T-helper 2 cell treated with Interferon-gamma antibody and Interleukin-4, amounts not matched to agents 5 μg/mL and 100 μg/mL, for 36 hours (primary cell): Measurements from ENCODE around the gene DPEP2NB.
"Not testable (repeated sequence)": the region's sequence is repeated elsewhere in the genome, so short reads cannot be mapped to it uniquely, and the experiment has no call there.

Experiments
- DNase-seq: peaks from one replicate; pipeline ENCODE4 v3.0.0; 2021; ENCODE audit warnings: low spot score
- H3K27ac Mint-ChIP-seq: one replicate; pipeline ENCODE4 v1.8.0; 2021; ENCODE audit warnings: mild to moderate bottlenecking, mixed read lengths
- H3K27me3 Mint-ChIP-seq: one replicate; pipeline ENCODE4 v1.8.0; 2021; ENCODE audit warnings: low read depth, mixed read lengths
- H3K36me3 Mint-ChIP-seq: one replicate; pipeline ENCODE4 v1.8.0; 2021; ENCODE audit warnings: low read depth, mixed read lengths
- H3K4me1 Mint-ChIP-seq: one replicate; pipeline ENCODE4 v1.8.0; 2021; ENCODE audit warnings: low read depth, mixed read lengths
- H3K4me3 Mint-ChIP-seq: one replicate; pipeline ENCODE4 v1.8.0; 2022; ENCODE audit warnings: mild to moderate bottlenecking, moderate library complexity, mixed read lengths
- H3K9me3 Mint-ChIP-seq: one replicate; pipeline ENCODE4 v1.8.0; 2021; ENCODE audit warnings: mixed read lengths

Gene DPEP2NB

DNA sequence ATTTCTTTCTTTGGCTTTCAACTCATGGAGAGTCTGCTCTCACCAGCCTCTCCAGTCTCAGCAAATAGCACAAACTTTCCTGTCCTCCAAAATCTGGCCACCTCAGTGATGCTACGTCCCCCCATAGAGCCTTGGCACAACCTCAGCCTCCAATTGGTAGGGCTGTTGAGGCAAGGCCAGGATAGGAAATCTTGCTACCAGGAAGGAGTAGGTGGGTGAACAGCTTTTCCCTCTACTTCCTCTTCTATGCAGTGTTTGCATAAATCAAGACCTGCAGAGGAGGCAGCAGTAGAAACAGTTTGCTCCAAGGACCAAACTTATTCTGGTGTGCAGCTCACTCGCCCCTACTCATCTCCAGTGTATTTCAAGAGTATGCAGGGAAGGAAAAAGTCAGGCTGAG lies 15.7 kb downstream of the DPEP2NB start:
- no peak for DNase-seq
- Mint-ChIP-seq H3K36me3 (peaks cover 4% of the 10 kb centered on the region), H3K27me3 (no peaks in the 10 kb centered on the region), H3K27ac (peak overlapping the region; percentile 85), H3K4me1 (peaks cover 33% of the 10 kb centered on the region), H3K4me3 (peak overlapping the region; percentile 87), H3K9me3 (no peaks in the 10 kb centered on the region)

DNA sequence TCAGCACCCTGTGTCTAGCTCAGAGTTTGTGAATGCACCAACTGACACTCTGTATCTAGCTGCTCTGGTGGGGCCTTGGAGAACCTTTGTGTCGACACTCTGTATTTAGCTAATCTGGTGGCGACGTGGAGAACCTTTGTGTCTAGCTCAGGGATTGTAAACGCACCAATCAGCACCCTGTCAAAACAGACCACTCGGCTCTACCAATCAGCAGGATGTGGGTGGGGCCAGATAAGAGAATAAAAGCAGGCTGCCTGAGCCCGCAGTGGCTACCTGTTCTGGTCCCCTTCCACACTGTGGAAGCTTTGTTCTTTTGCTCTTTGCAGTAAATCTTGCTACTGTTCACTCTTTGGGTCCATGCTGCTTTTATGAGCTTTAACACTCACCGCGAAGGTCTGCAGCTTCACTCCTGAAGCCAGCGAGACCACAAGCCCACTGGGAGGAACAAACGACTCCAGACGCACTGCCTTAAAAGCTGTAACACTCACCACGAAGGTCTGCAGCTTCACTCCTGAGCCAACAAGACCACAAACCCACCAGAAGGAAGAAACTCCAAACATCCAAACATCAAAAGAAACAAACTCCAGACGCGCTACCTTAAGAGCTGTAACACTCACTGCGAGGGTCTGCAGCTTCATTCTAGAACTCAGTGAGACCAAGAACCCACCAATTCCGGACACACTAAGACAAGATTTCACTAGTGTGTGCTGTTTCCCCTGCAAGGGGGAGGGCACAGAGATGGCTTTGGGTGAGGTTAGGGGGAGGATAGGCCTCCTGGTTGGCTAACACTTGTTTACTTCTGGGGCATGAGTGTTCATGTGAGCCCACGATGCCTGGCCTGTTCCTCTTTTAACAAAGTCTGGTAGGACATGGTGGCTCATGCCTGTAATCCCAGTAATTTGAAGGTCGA lies 16.7 kb downstream of the DPEP2NB start, which contains the start of gene DPEP2:
TSS of gene DPEP2 (minus strand) at position 706 of the 910 bp plus-strand sequence. CDS start 6,272 bp downstream, outside the sequence.
- H3K4me1 Mint-ChIP-seq, result peaks cover 37% of the 10 kb centered on the region

DNA sequence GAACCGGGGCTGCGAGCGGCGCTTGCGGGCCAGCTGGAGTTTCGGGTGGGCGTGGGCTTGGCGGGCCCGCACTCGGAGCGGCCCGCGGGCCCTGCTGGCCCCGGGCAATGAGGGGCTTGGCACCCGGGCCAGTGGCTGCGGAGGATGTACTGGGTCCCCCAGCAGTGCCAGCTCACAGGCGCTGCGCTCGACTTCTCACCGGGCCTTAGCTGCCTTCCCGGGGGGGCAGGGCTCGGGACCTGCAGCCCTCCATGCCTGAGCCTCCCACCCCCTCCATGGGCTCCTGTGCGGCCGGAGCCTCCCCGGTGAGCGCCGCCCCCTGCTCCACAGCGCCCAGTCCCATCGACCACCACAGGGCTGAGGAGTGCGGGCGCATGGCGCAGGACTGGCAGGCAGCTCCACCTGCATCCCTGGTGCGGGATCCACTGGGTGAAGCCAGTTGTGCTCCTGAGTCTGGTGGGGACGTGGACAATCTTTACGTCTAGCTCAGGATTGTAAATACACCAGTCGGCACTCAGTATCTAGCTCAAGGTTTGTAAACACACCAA lies 17.4 kb downstream of the DPEP2NB start:
- H3K4me1 Mint-ChIP-seq, result peaks cover 43% of the 10 kb centered on the region
- not testable (repeated sequence) for DNase-seq, H3K27ac Mint-ChIP-seq, H3K36me3 Mint-ChIP-seq, H3K4me3 Mint-ChIP-seq, H3K9me3 Mint-ChIP-seq, H3K27me3 Mint-ChIP-seq

More for the DNA sequence above, 16.7 kb downstream of the DPEP2NB start, which contains the start of gene DPEP2:
- H3K4me3 Mint-ChIP-seq, result peak within 1 kb of the TSS; percentile 87
- not testable (repeated sequence) for H3K36me3 Mint-ChIP-seq, H3K27me3 Mint-ChIP-seq, H3K9me3 Mint-ChIP-seq
- H3K27ac Mint-ChIP-seq, result peak within 1 kb of the TSS; percentile 85
- peak; percentile 31 for DNase-seq

DNA sequence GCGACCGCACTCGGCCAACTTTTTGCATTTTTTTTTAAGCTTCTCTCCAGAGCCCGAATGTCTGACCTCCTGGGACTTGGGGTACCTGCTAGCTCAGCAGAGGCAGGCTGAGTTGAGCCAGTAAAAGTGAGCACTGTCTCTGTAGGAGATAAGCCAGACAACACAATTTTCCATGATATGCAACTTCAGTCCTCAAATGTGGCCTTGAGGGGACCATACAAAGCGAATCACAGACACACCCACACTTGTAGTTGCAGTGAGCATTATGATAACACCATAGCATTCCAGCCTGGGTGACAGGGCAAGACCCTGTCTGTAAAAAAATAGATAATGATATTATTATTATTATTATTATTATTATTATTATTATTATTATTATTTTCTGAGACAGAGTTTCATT lies 19.0 kb downstream of the DPEP2NB start:
- Mint-ChIP-seq H3K4me1 (peaks cover 46% of the 10 kb centered on the region), H3K36me3 (peaks cover 4% of the 10 kb centered on the region), H3K27me3 (no peaks in the 10 kb centered on the region), H3K27ac (peak overlapping the region; percentile 46), H3K4me3 (no peak overlapping the region), H3K9me3 (no peaks in the 10 kb centered on the region)
- DNase-seq, result no peak

DNA sequence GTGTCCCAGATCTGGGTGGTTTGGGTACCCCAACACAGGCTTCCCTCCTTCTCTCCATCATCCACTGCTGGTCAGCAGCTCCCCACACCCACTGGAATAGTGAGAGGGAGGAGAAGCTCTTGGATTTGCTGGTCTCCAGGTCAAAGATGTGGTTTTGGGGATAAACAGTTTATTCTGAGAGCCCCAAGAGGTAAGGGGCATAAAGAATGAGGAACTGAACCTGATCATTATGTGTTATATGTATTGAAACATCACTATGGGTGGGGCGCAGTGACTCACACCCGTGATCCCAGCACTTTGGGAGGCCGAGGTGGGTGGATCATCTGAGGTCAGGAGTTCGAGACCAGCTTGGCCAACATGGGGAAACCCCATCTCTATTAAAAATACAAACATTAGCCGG lies 20.3 kb downstream of the DPEP2NB start:
- no peak for DNase-seq
- Mint-ChIP-seq H3K27ac (peak overlapping the region; percentile 87), H3K4me3 (peak overlapping the region; percentile 49), H3K36me3 (peaks cover 4% of the 10 kb centered on the region), H3K4me1 (peaks cover 40% of the 10 kb centered on the region), H3K9me3 (no peaks in the 10 kb centered on the region), H3K27me3 (no peaks in the 10 kb centered on the region)

DNA sequence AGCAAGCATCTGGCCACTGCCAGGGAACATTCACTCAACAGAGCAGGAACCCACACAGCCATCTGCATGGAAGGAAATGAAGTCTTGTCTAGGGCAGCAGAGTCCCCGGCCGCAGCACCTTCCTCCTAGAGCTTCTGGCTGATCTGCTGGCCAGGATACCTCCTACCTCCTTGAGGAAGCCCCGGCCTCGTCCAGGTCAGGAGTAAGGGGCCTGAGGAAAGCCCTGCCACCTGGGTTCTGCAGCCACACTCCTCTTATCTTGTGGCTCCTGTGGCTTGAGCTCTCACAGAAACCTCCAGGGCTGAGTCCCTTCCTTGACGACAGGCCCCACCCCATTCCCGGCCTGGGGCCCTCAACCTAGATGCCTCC lies 21.7 kb downstream of the DPEP2NB start:
- not testable (repeated sequence) for H3K36me3 Mint-ChIP-seq, DNase-seq, H3K9me3 Mint-ChIP-seq, H3K27me3 Mint-ChIP-seq
- Mint-ChIP-seq H3K4me1 (peaks cover 26% of the 10 kb centered on the region), H3K4me3 (peak overlapping the region; percentile 82), H3K27ac (peak overlapping the region; percentile 98)

DNA sequence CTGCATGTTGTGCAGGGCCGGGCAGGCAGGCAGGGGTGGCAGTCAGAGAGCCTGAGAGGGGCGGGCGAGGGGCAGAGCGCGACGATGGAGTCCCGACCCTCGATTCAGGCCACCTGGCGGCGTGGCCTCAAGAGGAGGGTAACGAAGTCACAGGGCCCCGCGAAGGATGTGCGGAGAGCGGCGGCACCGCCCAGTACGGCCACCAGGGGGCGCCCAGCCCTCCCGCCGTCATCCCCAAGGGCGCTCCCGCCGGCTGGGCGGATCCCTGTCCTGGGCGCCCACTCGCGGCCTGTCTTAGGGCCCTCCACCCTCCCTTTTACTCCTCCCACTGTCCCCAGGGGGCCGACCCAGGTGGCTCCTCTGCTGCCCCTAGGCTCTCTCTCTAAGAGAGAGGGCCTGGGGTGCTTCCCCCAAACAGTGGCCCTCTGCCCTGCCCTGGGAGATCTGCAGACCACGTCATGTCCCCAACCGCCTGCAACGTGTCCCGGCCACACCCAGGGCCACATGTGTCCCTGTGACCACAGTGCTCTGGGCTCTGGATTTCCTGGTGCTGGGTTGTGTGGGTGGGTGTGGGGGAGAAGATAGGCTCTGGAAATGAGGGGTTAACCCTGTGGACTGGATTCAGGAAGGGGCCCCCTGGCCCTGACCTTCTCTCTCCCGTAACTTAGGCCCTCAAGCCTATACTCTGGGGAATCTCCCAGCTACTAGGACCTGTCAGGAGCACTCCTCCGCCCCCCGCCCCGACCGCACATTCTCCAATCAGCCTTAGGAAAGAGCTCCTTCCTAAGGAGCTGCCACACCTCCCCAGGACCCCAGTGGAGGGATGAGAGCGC lies 22.3 kb downstream of the DPEP2NB start:
- H3K9me3 Mint-ChIP-seq, result no peaks in the 10 kb centered on the region
- DNase-seq, result peak; percentile 85
- H3K27me3 Mint-ChIP-seq, result no peaks in the 10 kb centered on the region
- peak overlapping the region; percentile 82 for H3K4me3 Mint-ChIP-seq
- H3K36me3 Mint-ChIP-seq, result no peaks in the 10 kb centered on the region
- H3K27ac Mint-ChIP-seq, result peak overlapping the region; percentile 98
- peaks cover 22% of the 10 kb centered on the region for H3K4me1 Mint-ChIP-seq

DNA sequence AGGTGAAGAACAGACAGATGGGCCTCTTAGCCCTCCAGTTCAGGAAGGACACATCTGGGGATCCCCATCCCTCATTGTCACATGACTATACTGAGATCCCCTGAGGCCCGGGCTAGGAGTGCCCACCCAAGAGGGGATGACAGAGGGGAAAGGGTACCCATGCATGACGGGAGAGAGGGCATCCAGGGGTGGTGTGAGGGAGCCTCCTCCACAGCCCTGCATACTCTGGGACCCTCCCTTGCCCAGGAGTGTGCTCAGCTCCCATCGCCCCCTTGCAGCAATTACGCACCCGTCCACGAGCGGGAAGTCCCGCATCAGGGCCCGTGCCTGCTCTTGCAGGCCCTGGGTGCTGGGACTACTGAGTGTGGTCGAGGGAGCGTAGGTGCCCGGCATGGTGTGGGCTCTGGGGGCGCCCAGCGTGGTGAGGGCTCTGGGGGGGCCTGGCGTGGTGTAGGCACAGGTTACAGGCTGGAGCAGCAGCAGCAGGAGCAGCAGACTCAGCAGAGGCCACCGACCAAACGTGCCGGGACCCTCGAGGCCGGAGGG lies 23.0 kb downstream of the DPEP2NB start:
- Mint-ChIP-seq H3K4me3 (no peak overlapping the region), H3K4me1 (peaks cover 22% of the 10 kb centered on the region), H3K27ac (peak overlapping the region; percentile 79)

DNA sequence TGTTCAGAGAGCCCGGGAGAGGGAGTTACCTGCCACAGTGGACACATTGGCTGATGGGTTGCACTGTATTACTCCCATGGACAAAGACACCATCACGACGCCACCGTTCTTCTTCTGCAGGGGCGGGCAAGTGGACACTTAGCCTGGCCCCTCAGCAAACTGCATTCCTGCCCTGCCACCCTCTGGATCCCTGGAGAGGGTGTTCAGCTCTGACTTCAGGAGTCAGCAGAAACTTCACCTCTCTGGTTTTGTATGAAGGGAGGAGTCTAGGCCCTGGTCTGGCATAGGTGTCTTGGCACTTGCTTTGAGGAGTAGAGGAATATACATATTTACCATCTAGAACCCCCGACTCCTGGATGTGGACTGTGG lies 25.7 kb downstream of the DPEP2NB start:
- H3K27ac Mint-ChIP-seq, result peak overlapping the region; percentile 28
- peaks cover 14% of the 10 kb centered on the region for H3K4me1 Mint-ChIP-seq
- no peak overlapping the region for H3K4me3 Mint-ChIP-seq

More for the DNA sequence above, 23.0 kb downstream of the DPEP2NB start:
- no peaks in the 10 kb centered on the region for H3K27me3 Mint-ChIP-seq
- H3K36me3 Mint-ChIP-seq, result no peaks in the 10 kb centered on the region
- no peaks in the 10 kb centered on the region for H3K9me3 Mint-ChIP-seq
- DNase-seq, result no peak

DNA sequence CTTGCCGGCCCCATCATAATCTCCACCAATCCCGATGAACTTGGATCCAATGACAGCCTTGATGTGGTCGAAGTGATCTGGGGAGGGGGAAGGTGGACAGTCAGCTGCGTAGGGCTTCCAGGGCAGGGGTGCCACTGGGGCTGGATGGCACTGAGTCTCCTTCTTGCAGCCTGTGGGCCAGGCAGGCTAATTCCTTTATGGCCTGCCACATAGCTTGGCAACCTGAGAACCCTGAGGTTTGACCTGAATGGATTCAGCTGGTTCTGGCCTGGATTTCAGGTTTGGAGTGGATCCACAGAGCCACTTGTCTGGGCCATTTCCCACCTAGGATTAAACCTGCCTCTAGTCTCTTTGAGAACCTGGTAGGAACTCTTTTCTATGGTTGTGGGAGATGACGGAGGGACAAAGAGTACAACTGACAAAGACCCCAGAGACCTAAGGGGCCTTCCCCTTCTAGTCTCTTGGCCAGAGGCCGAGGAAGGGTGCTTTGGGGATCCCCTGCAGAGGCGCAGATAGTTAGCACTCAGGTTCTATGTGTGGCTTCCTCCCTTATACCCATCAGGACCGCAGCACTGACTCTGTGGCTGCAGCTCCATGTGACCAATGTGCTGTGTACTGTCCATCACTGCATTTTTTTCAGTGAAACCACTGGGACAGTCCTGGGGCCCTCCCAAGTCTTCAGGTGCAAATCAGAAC lies 26.2 kb downstream of the DPEP2NB start:
- Mint-ChIP-seq H3K4me3 (no peak overlapping the region), H3K4me1 (peaks cover 16% of the 10 kb centered on the region), H3K9me3 (no peaks in the 10 kb centered on the region)

More for the DNA sequence above, 25.7 kb downstream of the DPEP2NB start:
- H3K36me3 Mint-ChIP-seq, result no peaks in the 10 kb centered on the region
- no peaks in the 10 kb centered on the region for H3K9me3 Mint-ChIP-seq
- H3K27me3 Mint-ChIP-seq, result no peaks in the 10 kb centered on the region
- no peak for DNase-seq

DNA sequence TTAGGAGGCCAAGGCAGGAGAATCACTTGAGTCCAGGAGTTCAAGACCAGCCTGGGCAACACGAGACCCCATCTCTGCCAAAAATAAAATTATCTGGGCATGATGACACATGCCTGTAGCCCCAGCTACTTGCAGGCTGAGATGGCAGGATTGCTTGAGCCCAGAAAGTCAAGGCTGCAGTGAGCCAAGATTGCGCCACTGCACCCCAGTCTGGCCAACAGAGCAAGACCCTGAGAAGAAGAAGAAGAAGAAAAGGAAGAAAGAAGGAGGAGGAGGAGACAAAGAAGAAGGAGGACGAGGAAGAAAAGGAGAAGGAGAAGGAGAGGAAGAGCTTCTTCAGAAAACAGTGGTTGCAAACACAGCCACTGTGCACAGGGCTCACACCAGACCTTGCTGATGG lies 27.0 kb downstream of the DPEP2NB start:
- Mint-ChIP-seq H3K4me1 (peaks cover 19% of the 10 kb centered on the region), H3K4me3 (no peak overlapping the region), H3K9me3 (no peaks in the 10 kb centered on the region), H3K36me3 (no peaks in the 10 kb centered on the region), H3K27me3 (no peaks in the 10 kb centered on the region), H3K27ac (peak overlapping the region; percentile 42)
- DNase-seq, result no peak

More for the DNA sequence above, 26.2 kb downstream of the DPEP2NB start:
- H3K36me3 Mint-ChIP-seq, result no peaks in the 10 kb centered on the region
- DNase-seq, result no peak
- H3K27ac Mint-ChIP-seq, result no peak overlapping the region
- no peaks in the 10 kb centered on the region for H3K27me3 Mint-ChIP-seq

DNA sequence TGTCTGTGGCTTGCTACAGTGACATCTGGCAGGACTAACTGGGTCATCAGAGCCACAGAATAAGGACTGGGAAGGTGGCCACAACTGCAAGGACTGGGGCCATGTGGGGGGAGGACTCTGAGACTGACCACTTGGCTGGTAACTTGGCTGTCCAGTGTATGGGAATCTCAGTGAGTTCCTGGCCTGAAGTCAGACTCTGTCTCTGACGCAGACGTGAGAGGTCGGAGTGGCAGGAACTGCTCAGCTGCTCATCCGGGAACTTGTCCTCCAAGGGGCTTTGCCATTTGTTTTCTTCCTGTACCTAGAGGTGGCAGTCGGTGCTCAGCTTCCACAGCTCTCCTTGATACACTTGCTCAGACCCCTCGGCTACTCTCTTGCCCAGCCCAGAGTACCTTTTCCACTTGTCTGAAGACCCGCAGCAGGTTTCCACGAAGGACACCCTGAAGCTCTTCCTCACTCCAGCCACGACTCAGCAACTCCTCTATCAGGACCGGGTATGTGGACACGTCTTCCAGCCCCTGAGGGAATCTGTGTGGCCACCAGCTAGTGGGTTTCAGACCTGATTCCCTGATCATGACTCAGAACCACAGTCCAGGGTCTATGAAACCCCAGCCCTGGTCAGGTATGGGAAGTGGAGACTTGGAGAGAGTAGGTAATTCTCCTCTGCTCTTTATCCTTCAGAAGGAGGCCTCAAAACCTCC lies 28.1 kb downstream of the DPEP2NB start:
- Mint-ChIP-seq H3K36me3 (no peaks in the 10 kb centered on the region), H3K9me3 (no peaks in the 10 kb centered on the region), H3K27ac (no peak overlapping the region), H3K4me3 (no peak overlapping the region), H3K4me1 (peaks cover 19% of the 10 kb centered on the region), H3K27me3 (no peaks in the 10 kb centered on the region)
- no peak for DNase-seq

DNA sequence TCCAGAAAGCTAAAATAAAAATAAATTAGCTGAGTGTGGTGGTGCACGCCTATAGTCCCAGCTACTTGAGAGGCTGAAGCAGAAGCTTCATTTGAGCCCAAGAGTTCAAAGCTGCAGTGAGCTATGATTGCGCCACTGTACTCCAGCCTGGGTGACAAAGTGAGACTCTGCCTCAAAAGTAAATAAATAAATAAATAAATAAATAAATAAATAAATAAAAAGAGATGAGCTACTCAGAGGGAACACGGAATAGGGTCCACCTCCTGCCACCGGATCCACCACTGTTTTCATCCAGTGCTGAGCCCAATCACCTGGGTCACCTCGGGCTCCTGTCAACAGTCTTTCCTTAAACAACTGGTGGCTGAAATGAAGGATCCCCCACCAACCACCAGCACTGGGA lies 28.8 kb downstream of the DPEP2NB start:
- Mint-ChIP-seq H3K9me3 (no peaks in the 10 kb centered on the region), H3K4me1 (peaks cover 17% of the 10 kb centered on the region), H3K27ac (no peak overlapping the region), H3K4me3 (no peak overlapping the region), H3K27me3 (no peaks in the 10 kb centered on the region), H3K36me3 (no peaks in the 10 kb centered on the region)
- DNase-seq, result no peak
